Hepatocyte (in vitro differentiated cells): ENCODE data around the gene MSMB.

Experiments used
- CTCF ChIP-seq: fragments of 200-600 bp; sonication (generic); IDR thresholded peaks from 2 replicates; pipeline ENCODE4 v1.5.1; 2016; ENCODE audit warnings: antibody characterized with exemption, mild to moderate bottlenecking; ENCODE audit not compliant: poor library complexity
- EZH2phosphoT487 ChIP-seq: fragments of 200-600 bp; sonication (generic); IDR thresholded peaks from one replicate; pipeline ENCODE4 v1.6.1; 2018; ENCODE audit warnings: antibody characterized with exemption, mild to moderate bottlenecking, low read depth, moderate library complexity; ENCODE audit not compliant: unreplicated experiment, severe bottlenecking

GRCh38 chr10:46018453-46019176, 27.5 kb downstream of the MSMB start:
- no peak for TF ChIP-seq EZH2phosphoT487
- TF ChIP-seq CTCF, result no peak
